ENCODE data around the gene FAM241A. TPM values are rescaled to one million over a fixed set of nuclear protein-coding genes. Genes with fewer than 3 reads are reported as not detected.

Gene FAM241A
- total RNA-seq, 4 donors from 2014 or later = 6.4 to 26.1 (median 14.4) TPM

GRCh38 chr4:112110059-112110425 lies 35.2 kb upstream of the FAM241A start:
- no peak for TF ChIP-seq CTCF (IDR thresholded peaks at IDR 0.05; ENCODE audit: low read depth)

GRCh38 chr4:112111306-112111705 lies 33.9 kb upstream of the FAM241A start:
- no peak for TF ChIP-seq CTCF (IDR thresholded peaks at IDR 0.05; ENCODE audit: low read depth)

DNA sequence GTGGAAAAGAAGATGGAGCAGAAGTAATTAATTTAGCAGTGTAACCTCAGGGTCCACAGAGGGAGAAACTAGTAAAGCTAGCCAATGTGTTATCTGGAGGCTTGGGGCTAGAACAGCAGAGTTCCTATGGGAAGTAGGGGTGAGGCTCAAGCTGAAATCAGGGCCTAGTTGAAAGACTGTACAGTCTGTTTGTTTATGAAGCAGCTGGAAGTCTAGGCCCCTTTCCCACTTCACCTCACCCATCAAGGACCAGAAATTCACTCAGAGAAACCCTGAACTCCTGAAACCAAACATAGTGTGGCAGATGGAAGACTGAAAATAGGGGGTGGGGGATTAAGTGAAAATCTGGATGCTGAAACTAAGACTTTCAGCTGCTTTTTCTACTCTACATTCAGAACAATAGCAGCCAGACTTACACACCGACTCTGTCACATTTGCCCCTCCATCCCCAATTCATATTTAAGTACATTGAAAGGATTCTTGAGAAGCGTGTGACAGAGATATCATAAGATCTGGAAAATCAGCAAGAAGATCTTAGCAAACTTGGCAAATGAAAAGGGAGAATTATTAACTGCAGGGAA lies 32.6 kb upstream of the FAM241A start:
- TF ChIP-seq CTCF (IDR thresholded peaks at IDR 0.05; ENCODE audit: low read depth) = no peak

- no peak for TF ChIP-seq CTCF (IDR thresholded peaks at IDR 0.05; ENCODE audit: low read depth)
Measured at GRCh38 chr4:112113864-112114263, 31.4 kb upstream of the FAM241A start.

- TF ChIP-seq CTCF (IDR thresholded peaks at IDR 0.05; ENCODE audit: low read depth) = no peak
Measured at GRCh38 chr4:112114452-112114851, 30.8 kb upstream of the FAM241A start.

DNA sequence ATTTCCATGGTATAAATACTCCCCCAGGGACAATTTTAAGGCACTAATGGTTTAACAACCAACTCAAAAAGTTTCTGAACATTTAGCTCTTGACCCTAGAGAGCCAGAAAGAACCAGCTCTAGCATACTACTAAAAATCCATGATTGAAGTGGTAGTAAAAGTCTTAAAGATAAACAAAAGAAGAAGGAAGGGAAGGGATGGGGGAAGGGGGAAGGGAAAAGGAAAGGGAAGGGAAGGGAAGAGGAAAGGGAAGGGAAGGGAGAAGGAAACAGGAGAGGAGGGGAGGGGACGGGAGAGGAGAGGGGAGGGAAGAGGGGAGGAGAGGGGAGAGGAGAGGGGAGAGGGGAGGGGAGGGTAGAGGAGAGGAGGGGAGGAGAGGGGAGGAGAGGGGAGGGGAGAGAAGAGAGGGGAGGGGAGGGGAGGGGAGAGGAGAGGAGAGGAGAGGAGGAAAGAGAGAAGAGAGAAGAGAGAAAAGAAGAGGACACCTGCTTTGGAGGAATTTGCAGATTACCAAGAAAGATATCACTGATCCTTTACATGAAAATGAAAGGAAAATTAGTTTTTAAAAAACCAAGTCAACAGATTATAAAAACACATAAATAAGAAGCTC lies 26.4 kb upstream of the FAM241A start:
- TF ChIP-seq CTCF (IDR thresholded peaks at IDR 0.05; ENCODE audit: low read depth) = no peak

- no peak for TF ChIP-seq CTCF (IDR thresholded peaks at IDR 0.05; ENCODE audit: low read depth)
Measured at GRCh38 chr4:112119353-112119783, 25.9 kb upstream of the FAM241A start.
